ENCODE data around the gene JSRP1. TPM values are rescaled to one million over a fixed set of nuclear protein-coding genes. Genes with fewer than 3 reads are reported as not detected.

Gene JSRP1
- total RNA-seq, 1 donor from 2014 or later, result not detected

DNA sequence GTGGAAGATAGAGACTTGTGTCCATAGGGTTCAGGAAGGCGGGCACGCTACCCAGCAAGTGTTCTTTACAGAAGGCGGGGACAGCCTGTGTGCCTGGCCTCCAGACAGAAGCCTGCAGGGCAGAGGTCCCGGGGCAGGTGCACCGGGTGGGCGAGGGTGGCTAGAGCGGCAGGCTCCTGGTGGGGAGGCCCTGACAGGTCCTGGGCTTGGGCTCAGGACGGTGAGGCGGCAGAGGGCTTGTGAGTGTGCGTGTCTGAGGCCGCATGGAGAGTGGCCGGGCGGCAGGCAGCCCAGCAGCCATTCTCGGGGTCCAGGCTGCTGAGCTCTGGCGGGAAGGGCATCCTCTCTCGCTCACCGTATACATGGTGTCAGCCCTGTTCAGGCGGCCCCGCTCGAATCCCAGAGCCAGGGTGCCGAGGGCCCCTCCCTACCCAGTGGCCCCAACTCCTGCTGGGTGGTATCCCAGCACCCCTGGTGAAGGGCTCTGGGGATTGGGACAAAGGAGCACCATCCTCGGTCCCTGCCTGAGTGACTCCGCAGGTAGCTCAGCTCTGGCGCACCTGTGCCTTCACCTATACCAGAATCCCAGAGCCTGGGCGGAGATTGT is 10.1 kb downstream of the JSRP1 start:
- DNase-seq (no peak), ATAC-seq (no peak)
- H3K36me3 ChIP-seq, result peaks cover 64% of the 10 kb centered on the region
- intact Hi-C loops (cut with DNase I), result no loop called here
- H3K27ac ChIP-seq, result no peak overlapping the region
- TF ChIP-seq, protein P1, sequence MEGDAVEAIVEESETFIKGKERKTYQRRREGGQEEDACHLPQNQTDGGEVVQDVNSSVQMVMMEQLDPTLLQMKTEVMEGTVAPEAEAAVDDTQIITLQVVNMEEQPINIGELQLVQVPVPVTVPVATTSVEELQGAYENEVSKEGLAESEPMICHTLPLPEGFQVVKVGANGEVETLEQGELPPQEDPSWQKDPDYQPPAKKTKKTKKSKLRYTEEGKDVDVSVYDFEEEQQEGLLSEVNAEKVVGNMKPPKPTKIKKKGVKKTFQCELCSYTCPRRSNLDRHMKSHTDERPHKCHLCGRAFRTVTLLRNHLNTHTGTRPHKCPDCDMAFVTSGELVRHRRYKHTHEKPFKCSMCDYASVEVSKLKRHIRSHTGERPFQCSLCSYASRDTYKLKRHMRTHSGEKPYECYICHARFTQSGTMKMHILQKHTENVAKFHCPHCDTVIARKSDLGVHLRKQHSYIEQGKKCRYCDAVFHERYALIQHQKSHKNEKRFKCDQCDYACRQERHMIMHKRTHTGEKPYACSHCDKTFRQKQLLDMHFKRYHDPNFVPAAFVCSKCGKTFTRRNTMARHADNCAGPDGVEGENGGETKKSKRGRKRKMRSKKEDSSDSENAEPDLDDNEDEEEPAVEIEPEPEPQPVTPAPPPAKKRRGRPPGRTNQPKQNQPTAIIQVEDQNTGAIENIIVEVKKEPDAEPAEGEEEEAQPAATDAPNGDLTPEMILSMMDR (IDR thresholded peaks at IDR 0.05), result no peak
- no peaks in the 10 kb centered on the region for H3K9me3 ChIP-seq
- H3K4me3 ChIP-seq, result no peak overlapping the region
- H3K27me3 ChIP-seq (ENCODE audit: low read depth), result peaks cover 20% of the 10 kb centered on the region
- H3K4me1 ChIP-seq, result peaks cover 44% of the 10 kb centered on the region

DNA sequence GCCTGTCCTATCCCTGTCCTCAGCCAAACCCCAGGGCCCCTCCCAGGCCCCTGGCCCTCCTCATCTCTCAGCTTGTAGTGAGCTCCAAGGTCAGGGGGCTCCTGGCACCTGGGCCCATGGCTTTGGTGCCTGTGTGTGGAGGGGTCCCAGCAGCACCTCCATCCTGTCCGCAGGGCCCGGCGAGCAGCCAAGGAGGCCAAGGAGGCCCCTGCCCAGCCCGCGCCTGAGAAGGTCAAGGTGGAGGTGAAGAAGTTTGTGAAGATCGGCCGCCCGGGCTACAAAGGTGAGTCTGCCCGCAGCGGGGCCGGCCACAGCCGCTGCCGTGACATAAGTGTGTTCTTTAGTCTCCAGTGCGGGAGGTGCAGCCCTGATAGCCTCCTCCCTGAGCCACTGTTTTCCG is 10.9 kb downstream of the JSRP1 start:
- DNase-seq (no peak), ATAC-seq (no peak)
- no peak overlapping the region for H3K27ac ChIP-seq
- peaks cover 46% of the 10 kb centered on the region for H3K4me1 ChIP-seq
- intact Hi-C loops (cut with DNase I), result no loop called here
- H3K4me3 ChIP-seq, result no peak overlapping the region
- TF ChIP-seq, protein P1 (IDR thresholded peaks at IDR 0.05), result no peak
- peaks cover 11% of the 10 kb centered on the region for H3K27me3 ChIP-seq (ENCODE audit: low read depth)
- no peaks in the 10 kb centered on the region for H3K9me3 ChIP-seq
- H3K36me3 ChIP-seq, result peaks cover 64% of the 10 kb centered on the region

DNA sequence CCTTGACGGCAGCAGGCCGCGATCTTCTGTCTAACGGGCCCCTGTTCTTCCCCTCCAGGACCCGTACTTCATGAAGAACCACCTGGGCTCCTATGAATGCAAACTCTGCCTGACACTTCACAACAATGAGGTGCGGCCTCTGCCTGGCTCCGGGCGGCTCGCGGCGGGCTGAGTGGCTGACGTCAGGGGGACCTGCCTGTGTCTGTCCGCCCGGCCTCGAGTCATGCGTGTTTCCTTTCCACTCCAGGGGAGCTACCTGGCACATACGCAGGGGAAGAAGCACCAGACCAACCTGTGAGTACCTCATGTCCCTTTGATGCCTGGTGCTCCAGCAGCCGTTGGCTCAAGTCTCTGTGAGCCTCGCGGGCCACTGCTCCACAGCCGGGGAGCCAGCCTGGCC is 11.7 kb downstream of the JSRP1 start:
- ATAC-seq, result no peak
- no peak for DNase-seq
- H3K4me1 ChIP-seq, result peaks cover 50% of the 10 kb centered on the region
- H3K27me3 ChIP-seq (ENCODE audit: low read depth), result peaks cover 4% of the 10 kb centered on the region
- H3K36me3 ChIP-seq, result peaks cover 64% of the 10 kb centered on the region
- intact Hi-C loops (cut with DNase I), result no loop called here
- H3K9me3 ChIP-seq, result no peaks in the 10 kb centered on the region
- no peak overlapping the region for H3K4me3 ChIP-seq
- H3K27ac ChIP-seq, result no peak overlapping the region
- TF ChIP-seq, protein P1 (IDR thresholded peaks at IDR 0.05), result no peak

DNA sequence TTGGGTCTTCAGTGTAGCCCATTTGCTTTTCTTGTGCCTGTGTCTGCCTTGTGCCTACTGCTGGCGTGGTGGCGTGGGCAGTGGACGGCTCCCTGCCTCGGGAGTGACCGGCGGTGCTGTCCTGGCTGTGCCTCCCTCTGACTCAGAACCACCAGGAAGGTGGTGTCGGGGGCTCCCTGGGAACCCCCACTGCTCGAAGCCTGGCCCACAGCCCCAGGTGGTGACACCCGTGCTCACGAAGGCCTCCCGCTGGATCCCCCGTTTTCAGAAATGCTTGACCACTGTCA is 12.1 kb downstream of the JSRP1 start:
- peaks cover 55% of the 10 kb centered on the region for H3K4me1 ChIP-seq
- no peak for ATAC-seq
- peaks cover 64% of the 10 kb centered on the region for H3K36me3 ChIP-seq

DNA sequence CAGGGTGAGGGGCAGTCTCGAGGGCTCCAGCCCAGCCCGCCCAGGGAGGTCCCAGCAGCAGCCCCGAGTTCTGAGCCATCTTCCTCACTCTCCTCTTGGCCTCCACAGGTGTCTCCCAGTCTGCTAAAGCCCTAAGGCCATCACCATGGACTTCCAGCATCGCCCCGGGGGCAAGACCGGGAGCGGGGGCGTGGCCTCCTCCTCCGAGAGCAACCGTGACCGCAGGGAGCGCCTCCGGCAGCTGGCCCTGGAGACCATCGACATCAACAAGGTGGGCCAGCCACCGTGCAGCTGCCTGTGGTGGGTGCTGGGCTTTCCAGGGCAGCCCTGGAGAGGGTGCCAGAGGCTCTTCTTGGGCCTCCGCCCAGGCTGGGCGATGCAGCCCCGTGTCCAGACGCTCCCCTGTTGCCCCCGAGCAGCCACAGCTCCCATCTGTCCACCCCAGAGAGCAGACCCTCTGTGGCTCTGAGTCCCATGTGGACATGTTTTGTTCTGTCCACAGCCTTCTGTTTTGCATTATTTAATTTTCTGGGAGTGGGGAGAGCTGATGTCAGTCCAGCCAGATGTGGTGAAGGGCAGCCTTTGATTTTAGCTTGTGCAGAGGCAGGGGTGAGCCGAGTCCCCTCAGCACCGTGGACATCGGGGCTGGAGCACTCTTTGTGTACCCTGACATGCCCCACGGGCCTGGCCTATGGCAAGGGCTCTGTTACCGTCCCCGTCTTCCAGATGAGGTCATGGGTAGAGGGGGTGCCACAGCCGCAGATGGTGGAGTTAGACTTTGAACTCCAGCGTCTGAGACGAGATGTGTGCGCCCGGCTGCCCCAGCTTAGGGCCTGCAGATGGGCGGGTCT is 12.7 kb downstream of the JSRP1 start:
- no peak overlapping the region for H3K27ac ChIP-seq
- H3K4me1 ChIP-seq, result peaks cover 60% of the 10 kb centered on the region
- no peaks in the 10 kb centered on the region for H3K9me3 ChIP-seq
- H3K36me3 ChIP-seq, result peaks cover 59% of the 10 kb centered on the region
- DNase-seq (no peak), ATAC-seq (no peak)
- intact Hi-C loops (cut with DNase I), result no loop called here
- TF ChIP-seq, protein P1 (IDR thresholded peaks at IDR 0.05), result no peak
- no peaks in the 10 kb centered on the region for H3K27me3 ChIP-seq (ENCODE audit: low read depth)
- no peak overlapping the region for H3K4me3 ChIP-seq

More for the DNA sequence above, 12.1 kb downstream of the JSRP1 start:
- no peak overlapping the region for H3K4me3 ChIP-seq
- no peak overlapping the region for H3K27ac ChIP-seq
- intact Hi-C loops (cut with DNase I), result no loop called here
- no peak for DNase-seq
- H3K27me3 ChIP-seq (ENCODE audit: low read depth), result no peaks in the 10 kb centered on the region
- no peaks in the 10 kb centered on the region for H3K9me3 ChIP-seq
- TF ChIP-seq, protein P1 (IDR thresholded peaks at IDR 0.05), result no peak
